H1 (cell line): Measurements from ENCODE around the gene LPP. TPM values are rescaled to one million over a fixed set of nuclear protein-coding genes. Genes with fewer than 3 reads are reported as not detected.

ENCODE experiments used
- CTCF ChIA-PET: fragments of 300-600 bp; sonication (Branson Sonifier 250); formaldehyde crosslinking; loops from one replicate; lab custom pipeline; 2021; ENCODE audit not compliant: partially characterized antibody; lab: Charles Lee
- POLR2A ChIA-PET: fragments of 300-600 bp; sonication (Branson Sonifier 250); formaldehyde crosslinking; loops from one replicate; lab custom pipeline; 2021; ENCODE audit warnings: inconsistent platforms; ENCODE audit not compliant: partially characterized antibody; lab: Charles Lee
- DNase-seq, 2 experiments: peaks; one replicate each; pipeline versions ENCODE4 v3.0.0 to v3.0.0-alpha.2; 2010 to 2022; ENCODE audit warnings: low spot score in 2 of 2, low read depth in 1 of 2, mixed read lengths in 1 of 2
- FAIRE-seq: peaks from 2 replicates; lab custom pipeline; 2011; peaks lifted over from hg19 to GRCh38; lab: Jason Lieb, UNC
- H2AFZ ChIP-seq: 2 replicates; pipeline ENCODE4 v1.8.1; 2012; ENCODE audit warnings: low read length, inconsistent platforms
- H2AK5ac ChIP-seq: 2 replicates; pipeline ENCODE4 v1.6.1; 2013; ENCODE audit warnings: low read depth, low read length
- H2BK120ac ChIP-seq: replicated peaks from 2 replicates; pipeline ENCODE3; 2013; ENCODE audit warnings: low read depth, low read length, inconsistent platforms
- H2BK12ac ChIP-seq: 2 replicates; pipeline ENCODE4 v1.6.1; 2013; ENCODE audit warnings: low read depth, low read length
- H2BK15ac ChIP-seq: 2 replicates; pipeline ENCODE4 v1.6.1; 2013; ENCODE audit warnings: low read length
- H2BK20ac ChIP-seq: 2 replicates; pipeline ENCODE4 v1.6.1; 2013; ENCODE audit warnings: low read length
- H2BK5ac ChIP-seq: 2 replicates; pipeline ENCODE4 v1.6.1; 2013; ENCODE audit warnings: low read depth, low read length
- H3K14ac ChIP-seq: 2 replicates; pipeline ENCODE4 v1.6.1; 2013; ENCODE audit warnings: inconsistent platforms; ENCODE audit not compliant: insufficient read length
- H3K18ac ChIP-seq: 2 replicates; pipeline ENCODE4 v1.6.1; 2013; ENCODE audit warnings: low read length; ENCODE audit errors: extremely low read depth
- H3K23ac ChIP-seq: 2 replicates; pipeline ENCODE4 v1.6.1; 2013; ENCODE audit warnings: inconsistent platforms; ENCODE audit not compliant: insufficient read length
- H3K23me2 ChIP-seq: 2 replicates; pipeline ENCODE4 v1.6.1; 2013; ENCODE audit warnings: low read depth, low read length
- H3K27ac ChIP-seq: 2 replicates; pipeline ENCODE4 v1.6.1; 2011; ENCODE audit warnings: low read depth, low read length, inconsistent platforms
- H3K27me3 ChIP-seq, 4 experiments: replicated peaks in 1 of 4; 1 replicate in 1 of 4; 2 replicates in 3 of 4; pipeline versions ENCODE4 v1.6.1 to v1.8.1; 2011 to 2013; ENCODE audit warnings: low read length in 3 of 4, mild to moderate bottlenecking in 3 of 4, inconsistent platforms in 2 of 4, mixed read lengths in 2 of 4, moderate library complexity in 1 of 4; ENCODE audit not compliant: control insufficient read depth in 3 of 4, insufficient read depth in 3 of 4; ENCODE audit errors: extremely low read depth in 1 of 4
- H3K36me3 ChIP-seq, 4 experiments: 2 replicates each; pipeline versions ENCODE4 v1.6.1 to v1.8.1; 2011 to 2013; ENCODE audit warnings: mild to moderate bottlenecking in 4 of 4, low read length in 3 of 4, moderate library complexity in 2 of 4, control low read depth in 1 of 4, inconsistent platforms in 1 of 4; ENCODE audit not compliant: insufficient read depth in 4 of 4, control insufficient read depth in 2 of 4
- H3K4ac ChIP-seq: replicated peaks from 2 replicates; pipeline ENCODE3; 2013; ENCODE audit warnings: low read length, low read depth, mixed read lengths, inconsistent platforms; ENCODE audit not compliant: insufficient read length
- H3K4me1 ChIP-seq, 4 experiments: replicated peaks in 1 of 4; 1 replicate in 1 of 4; 2 replicates in 3 of 4; pipeline versions ENCODE4 v1.6.1 to v1.8.1; 2011 to 2013; ENCODE audit warnings: low read length in 3 of 4, inconsistent platforms in 2 of 4, mixed read lengths in 1 of 4; ENCODE audit not compliant: insufficient read depth in 4 of 4, control insufficient read depth in 3 of 4
- H3K4me2 ChIP-seq, 2 experiments: 2 replicates each; pipeline versions ENCODE4 v1.6.1 to v1.8.1; 2011 to 2013; ENCODE audit warnings: low read depth in 2 of 2, low read length in 2 of 2, control low read depth in 1 of 2, inconsistent platforms in 1 of 2, mild to moderate bottlenecking in 1 of 2; ENCODE audit not compliant: insufficient read depth in 1 of 2
- H3K4me3 ChIP-seq, 4 experiments: fragments of 200-600, 300-600 bp in 1 of 4; sonication (generic), shearing (Covaris generic), sonication (Bioruptor Twin) in 1 of 4; 2 replicates each; pipeline versions ENCODE4 v1.5.1 to v1.8.1; 2011 to 2016; ENCODE audit warnings: low read length in 4 of 4, low read depth in 3 of 4, control low read depth in 2 of 4, inconsistent platforms in 2 of 4, mild to moderate bottlenecking in 2 of 4, mixed read lengths in 1 of 4, moderate library complexity in 1 of 4; ENCODE audit not compliant: insufficient read depth in 2 of 4; ENCODE audit errors: extremely low read depth in 1 of 4
- H3K56ac ChIP-seq: replicated peaks from 2 replicates; pipeline ENCODE3; 2013; ENCODE audit warnings: low read depth, mild to moderate bottlenecking, mixed read lengths, low read length, inconsistent platforms; ENCODE audit not compliant: insufficient read length
- H3K79me1 ChIP-seq: 2 replicates; pipeline ENCODE4 v1.6.1; 2013; ENCODE audit warnings: low read depth, low read length, control low read depth
- H3K79me2 ChIP-seq, 2 experiments: 2 replicates each; pipeline versions ENCODE4 v1.6.1 to v1.8.1; 2012 to 2013; ENCODE audit warnings: low read length in 2 of 2, mild to moderate bottlenecking in 2 of 2, inconsistent platforms in 1 of 2; ENCODE audit not compliant: insufficient read depth in 2 of 2, control insufficient read depth in 1 of 2
- H3K9ac ChIP-seq, 4 experiments: replicated peaks in 1 of 4; 1 replicate in 1 of 4; 2 replicates in 3 of 4; pipeline versions ENCODE4 v1.6.1 to v1.8.1; 2011 to 2013; ENCODE audit warnings: low read depth in 3 of 4, low read length in 3 of 4, control low read depth in 2 of 4, mild to moderate bottlenecking in 2 of 4, moderate library complexity in 2 of 4, inconsistent platforms in 1 of 4; ENCODE audit errors: extremely low read depth in 1 of 4
- H3K9me3 ChIP-seq, 2 experiments: 2 replicates each; pipeline versions ENCODE4 v1.6.1 to v1.8.1; 2012 to 2013; ENCODE audit warnings: mild to moderate bottlenecking in 2 of 2, moderate library complexity in 2 of 2, control low read depth in 1 of 2, inconsistent platforms in 1 of 2, low read depth in 1 of 2, low read length in 1 of 2, mixed read lengths in 1 of 2; ENCODE audit not compliant: insufficient read depth in 2 of 2
- H4K20me1 ChIP-seq, 2 experiments: replicated peaks in 1 of 2; 2 replicates each; pipeline versions ENCODE3 to v1.8.1; 2011 to 2013; ENCODE audit warnings: inconsistent platforms in 2 of 2, low read length in 2 of 2, mild to moderate bottlenecking in 1 of 2; ENCODE audit not compliant: insufficient read depth in 2 of 2, control insufficient read depth in 1 of 2
- H4K5ac ChIP-seq: 2 replicates; pipeline ENCODE4 v1.6.1; 2013; ENCODE audit warnings: low read length, low read depth, mixed read lengths, inconsistent platforms; ENCODE audit not compliant: insufficient read length
- H4K8ac ChIP-seq: 2 replicates; pipeline ENCODE4 v1.8.0; 2013; ENCODE audit warnings: mild to moderate bottlenecking, moderate library complexity, low read length, inconsistent platforms; ENCODE audit not compliant: insufficient read depth; ENCODE audit errors: extremely low read depth
- H4K91ac ChIP-seq: replicated peaks from 2 replicates; pipeline ENCODE3; 2013; ENCODE audit warnings: low read length, mixed read lengths, inconsistent platforms; ENCODE audit not compliant: insufficient read length
- BRCA1 ChIP-seq: IDR thresholded peaks from 2 replicates; pipeline ENCODE4 v1.6.1; 2012; ENCODE audit warnings: low read depth, low read length, improper control_type of control experiment
- CHD1 ChIP-seq: IDR thresholded peaks from 2 replicates; pipeline ENCODE4 v1.6.1; 2012; ENCODE audit warnings: low read depth, low read length, improper control_type of control experiment
- CREB1 ChIP-seq: IDR thresholded peaks from 2 replicates; pipeline ENCODE4 v1.6.1; 2012; ENCODE audit warnings: inconsistent platforms
- GTF2F1 ChIP-seq: IDR thresholded peaks from 2 replicates; pipeline ENCODE4 v1.6.1; 2012; ENCODE audit warnings: low read depth, low read length, improper control_type of control experiment, borderline replicate concordance
- MAFK ChIP-seq: IDR thresholded peaks from 2 replicates; pipeline ENCODE4 v1.6.1; 2012; ENCODE audit warnings: low read depth, mild to moderate bottlenecking, improper control_type of control experiment, low read length
- NANOG ChIP-seq: IDR thresholded peaks from 2 replicates; pipeline ENCODE4 v1.6.1; 2011; ENCODE audit warnings: low read length, low read depth, mild to moderate bottlenecking, inconsistent platforms; ENCODE audit not compliant: insufficient read depth, poor library complexity, severe bottlenecking
- POU5F1 ChIP-seq: IDR thresholded peaks from 2 replicates; pipeline ENCODE4 v1.6.1; 2011; ENCODE audit warnings: low read depth, mild to moderate bottlenecking, low read length, moderate library complexity
- RAD21 ChIP-seq, 2 experiments: IDR thresholded peaks in 1 of 2; conservative IDR thresholded peaks in 1 of 2; 2 replicates each; pipeline ENCODE4 v1.6.1; 2011; ENCODE audit warnings: low read depth in 2 of 2, low read length in 2 of 2, improper control_type of control experiment in 1 of 2, inconsistent platforms in 1 of 2, mild to moderate bottlenecking in 1 of 2, moderate library complexity in 1 of 2
- SIRT6 ChIP-seq: IDR thresholded peaks from one replicate; pipeline ENCODE4 v1.7.1; 2012; ENCODE audit warnings: low read length, inconsistent platforms
- polyA plus RNA-seq, 7 experiments: library from polyadenylated mRNA; depleted of rRNA in 3 of 7; stranded (reverse) in 5 of 7; unstranded in 2 of 7; fragments of >200 nt in 5 of 7; fragments of 200-250 nt in 2 of 7; gene quantifications; 1 replicate in 5 of 7; 2 replicates in 1 of 7; 4 replicates in 1 of 7; pipeline versions ENCODE4 v1.2.1 to v1.2.3, GENCODE V29; 2011 to 2013; ENCODE audit warnings: missing spikeins in 2 of 7, mixed read lengths in 2 of 7
- total RNA-seq: library from RNA; stranded (reverse); fragmentation: NEBNext Ultra II Directional; extraction: Animal tissue kit (Norgen Biotek cat#: 25700); gene quantifications from 2 replicates; pipeline ENCODE4 v1.2.1, GENCODE V29; 2021

Gene LPP
- total and polyA plus RNA-seq, 2 of the 8 experiments (the other 6 are each of a cell fraction or from before 2014, with no cell fraction given) = 10.0 to 53.3 TPM

DNA sequence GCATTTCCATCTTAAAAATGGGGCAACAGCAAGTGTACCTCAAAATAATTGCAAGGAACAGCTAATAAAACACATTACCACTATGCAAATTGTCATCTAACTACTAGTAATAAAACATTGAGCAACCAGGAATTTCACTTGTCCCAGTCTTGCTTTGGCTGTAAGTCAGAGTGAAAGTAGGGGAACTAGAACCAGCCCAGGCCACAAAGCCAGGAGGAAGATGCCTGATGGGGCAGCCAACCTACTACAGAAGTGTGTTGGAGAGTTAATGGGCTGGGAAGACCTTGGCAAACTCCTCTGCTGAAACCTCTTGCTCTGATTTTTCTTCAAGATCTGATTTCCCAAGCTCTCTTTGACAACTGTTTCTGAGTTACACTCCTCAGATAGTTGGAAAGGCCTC is 40.2 kb upstream of the LPP start:
- H2BK5ac ChIP-seq = no peak overlapping the region
- no peak overlapping the region for H3K4ac ChIP-seq
- no peak overlapping the region for H4K91ac ChIP-seq
- H3K4me2 ChIP-seq = no peak overlapping the region
- no peak overlapping the region for H2AFZ ChIP-seq
- no peaks in the 10 kb centered on the region for H3K4me1 ChIP-seq
- H2BK120ac ChIP-seq = no peak overlapping the region
- CTCF ChIA-PET = interaction anchor here (0.6 to 1.3 kb wide), 4 partner anchors 41 to 635 kb away, joined by 3 to 4 read pairs (median 3); no protein-coding TSS in a partner anchor
- no peak overlapping the region for H3K27ac ChIP-seq
- POLR2A ChIA-PET = interaction anchor here (0.6 kb wide), 1 partner anchor 660 kb away, joined by 3 read pairs; no protein-coding TSS in a partner anchor
- H3K9me3 ChIP-seq = no peaks in the 10 kb centered on the region
- no peak overlapping the region for H2BK20ac ChIP-seq
- H3K9ac ChIP-seq = no peak overlapping the region
- no peak overlapping the region for H3K18ac ChIP-seq
- no peaks in the 10 kb centered on the region for H3K79me2 ChIP-seq
- no peaks in the 10 kb centered on the region for H3K36me3 ChIP-seq
- H3K4me3 ChIP-seq = no peak overlapping the region
- H3K27me3 ChIP-seq = no peaks in the 10 kb centered on the region
- DNase-seq (no peak), FAIRE-seq (no peak)
- H4K5ac ChIP-seq = no peak overlapping the region
- H4K20me1 ChIP-seq = no peaks in the 10 kb centered on the region
- H2AK5ac ChIP-seq = no peak overlapping the region
- no peak overlapping the region for H3K56ac ChIP-seq
- H4K8ac ChIP-seq = no peak overlapping the region
- H3K23ac ChIP-seq = no peak overlapping the region
- no peaks in the 10 kb centered on the region for H3K79me1 ChIP-seq
- no peak overlapping the region for H2BK15ac ChIP-seq
- H3K23me2 ChIP-seq = no peaks in the 10 kb centered on the region
- H2BK12ac ChIP-seq = no peak overlapping the region
- no peak overlapping the region for H3K14ac ChIP-seq
- no peak for TF ChIP-seq GTF2F1
- TF ChIP-seq BRCA1 = no peak
- no peak for TF ChIP-seq CREB1
- no peak for TF ChIP-seq POU5F1
- no peak for TF ChIP-seq CHD1
- TF ChIP-seq RAD21 (IDR thresholded peaks at IDR 0.05 in 1 of 2, conservative IDR thresholded peaks at IDR 0.05 in 1 of 2; ENCODE audit: low read depth in 2 of 2, low read length in 2 of 2) = no peak
- no peak for TF ChIP-seq NANOG
- TF ChIP-seq MAFK = no peak
- TF ChIP-seq SIRT6 = no peak
